ENCODE results near the gene NKX3-2.
A peak's percentile ranks its signal among the peaks of the same experiment; 100 is the strongest.

The NKX3-2 gene

DNA sequence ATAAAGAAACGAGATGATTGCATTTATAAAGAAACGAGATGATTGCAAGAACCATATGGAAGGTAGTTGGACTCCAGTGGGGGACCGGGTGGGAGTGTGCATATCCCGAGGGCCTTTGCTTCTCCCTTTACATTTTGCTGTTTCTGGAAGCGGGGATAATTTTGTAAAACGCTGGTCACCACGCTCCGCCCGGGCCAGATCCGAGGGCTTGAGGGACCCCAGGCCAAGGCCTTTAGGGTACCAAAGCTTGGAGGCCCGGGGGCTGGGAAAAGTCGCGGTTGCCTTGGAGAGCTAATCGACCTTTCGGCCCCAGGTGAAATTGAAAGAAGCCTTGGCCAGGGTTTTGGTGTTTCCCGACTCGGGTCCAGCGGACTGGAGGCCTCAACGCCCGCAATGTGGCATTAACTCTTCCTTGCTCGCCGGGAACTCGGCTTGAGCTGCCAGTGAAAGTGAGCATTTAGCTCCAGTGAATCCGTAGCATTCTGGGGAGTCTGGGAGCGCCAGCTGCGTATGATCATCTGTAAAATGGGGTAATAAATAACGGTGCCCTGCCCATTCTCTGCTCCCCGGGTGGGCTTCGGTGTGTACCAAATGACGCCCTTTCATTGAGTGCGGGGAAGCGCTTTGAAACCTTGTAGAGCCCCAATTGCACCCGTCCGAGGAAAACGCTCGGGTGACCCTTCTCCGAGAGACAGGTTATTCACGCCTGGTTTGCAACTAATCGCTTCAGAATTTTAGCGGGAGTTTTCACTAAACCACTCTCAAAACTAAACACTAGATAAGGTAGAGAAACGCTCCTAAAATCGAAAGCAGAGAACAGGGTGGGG, 4.5 kb downstream of the NKX3-2 start:
- Histone ChIP-seq H3K4me3 (ENCODE audit: low read length) (no peak overlapping the region), H2AFZ (ENCODE audit: low read length) (no peak overlapping the region), H3K4me1 (ENCODE audit: low read length) (no peaks in the 10 kb centered on the region), H3K27me3 (replicated peaks; ENCODE audit: insufficient read depth, low read length) (peaks cover 45% of the 10 kb centered on the region), H3F3A (ENCODE audit: insufficient read depth, low read length) (no peaks in the 10 kb centered on the region), H3K27ac (ENCODE audit: low read length) (no peak overlapping the region), H3K9me3 (replicated peaks; ENCODE audit: insufficient read depth, low read length) (no peaks in the 10 kb centered on the region), H4K20me1 (ENCODE audit: insufficient read depth, low read length) (no peaks in the 10 kb centered on the region), H3K79me2 (ENCODE audit: low read length) (no peaks in the 10 kb centered on the region), H3K36me3 (replicated peaks; ENCODE audit: insufficient read depth, low read length) (no peaks in the 10 kb centered on the region), H3K9me2 (replicated peaks; ENCODE audit: insufficient read depth, low read length) (no peaks in the 10 kb centered on the region), H3K4me2 (ENCODE audit: low read depth, low read length) (no peak overlapping the region), H3K9ac (ENCODE audit: low read length) (no peak overlapping the region)
- TF ChIP-seq EZH2phosphoT487 (IDR thresholded peaks at IDR 0.05; ENCODE audit: low read length) (no peak), EZH2 (optimal IDR thresholded peaks at IDR 0.05; ENCODE audit: low read depth, low read length) (no peak)
- TF ChIP-seq, protein P1, sequence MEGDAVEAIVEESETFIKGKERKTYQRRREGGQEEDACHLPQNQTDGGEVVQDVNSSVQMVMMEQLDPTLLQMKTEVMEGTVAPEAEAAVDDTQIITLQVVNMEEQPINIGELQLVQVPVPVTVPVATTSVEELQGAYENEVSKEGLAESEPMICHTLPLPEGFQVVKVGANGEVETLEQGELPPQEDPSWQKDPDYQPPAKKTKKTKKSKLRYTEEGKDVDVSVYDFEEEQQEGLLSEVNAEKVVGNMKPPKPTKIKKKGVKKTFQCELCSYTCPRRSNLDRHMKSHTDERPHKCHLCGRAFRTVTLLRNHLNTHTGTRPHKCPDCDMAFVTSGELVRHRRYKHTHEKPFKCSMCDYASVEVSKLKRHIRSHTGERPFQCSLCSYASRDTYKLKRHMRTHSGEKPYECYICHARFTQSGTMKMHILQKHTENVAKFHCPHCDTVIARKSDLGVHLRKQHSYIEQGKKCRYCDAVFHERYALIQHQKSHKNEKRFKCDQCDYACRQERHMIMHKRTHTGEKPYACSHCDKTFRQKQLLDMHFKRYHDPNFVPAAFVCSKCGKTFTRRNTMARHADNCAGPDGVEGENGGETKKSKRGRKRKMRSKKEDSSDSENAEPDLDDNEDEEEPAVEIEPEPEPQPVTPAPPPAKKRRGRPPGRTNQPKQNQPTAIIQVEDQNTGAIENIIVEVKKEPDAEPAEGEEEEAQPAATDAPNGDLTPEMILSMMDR (IDR thresholded peaks at IDR 0.05; ENCODE audit: low read length), result no peak
- peak; percentile 5 for DNase-seq

DNA sequence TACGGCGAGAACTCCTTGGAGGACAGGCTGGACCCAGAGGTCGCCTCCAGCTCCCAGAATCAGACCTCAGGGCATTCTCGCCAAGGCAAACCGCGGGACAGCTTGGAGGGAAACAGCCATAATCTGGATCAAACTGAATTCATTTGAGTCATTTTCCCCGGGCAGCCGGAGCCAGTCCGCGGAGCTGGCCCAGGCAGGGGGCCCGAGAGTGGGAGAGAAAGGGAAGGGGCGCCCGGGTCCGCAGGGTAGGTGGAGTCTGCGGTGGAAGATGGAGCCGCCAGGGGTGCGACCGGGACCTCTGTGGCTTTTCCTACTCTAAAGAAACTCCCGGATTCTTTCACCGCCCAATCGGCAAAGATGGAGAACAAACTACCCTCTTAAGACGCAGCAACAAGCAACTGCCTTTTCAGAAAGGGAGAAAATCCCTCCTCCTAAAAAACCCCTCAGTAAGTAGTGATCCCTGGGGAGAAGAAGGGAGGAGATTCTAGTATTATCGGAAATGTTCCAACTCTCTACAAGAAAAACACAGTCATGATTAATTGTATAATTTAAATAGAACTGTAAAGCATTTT, 5.2 kb downstream of the NKX3-2 start:
- Histone ChIP-seq H2AFZ (ENCODE audit: low read length) (no peak overlapping the region), H3K9me2 (replicated peaks; ENCODE audit: insufficient read depth, low read length) (no peaks in the 10 kb centered on the region), H3K27ac (ENCODE audit: low read length) (no peak overlapping the region), H3K9me3 (replicated peaks; ENCODE audit: insufficient read depth, low read length) (no peaks in the 10 kb centered on the region), H3F3A (ENCODE audit: insufficient read depth, low read length) (no peaks in the 10 kb centered on the region), H3K27me3 (replicated peaks; ENCODE audit: insufficient read depth, low read length) (peaks cover 52% of the 10 kb centered on the region), H3K4me2 (ENCODE audit: low read depth, low read length) (no peak overlapping the region), H3K9ac (ENCODE audit: low read length) (no peak overlapping the region), H4K20me1 (ENCODE audit: insufficient read depth, low read length) (no peaks in the 10 kb centered on the region), H3K36me3 (replicated peaks; ENCODE audit: insufficient read depth, low read length) (no peaks in the 10 kb centered on the region), H3K4me3 (ENCODE audit: low read length) (no peak overlapping the region), H3K79me2 (ENCODE audit: low read length) (no peaks in the 10 kb centered on the region), H3K4me1 (ENCODE audit: low read length) (no peaks in the 10 kb centered on the region)
- TF ChIP-seq EZH2phosphoT487 (IDR thresholded peaks at IDR 0.05; ENCODE audit: low read length), result no peak
- no peak for TF ChIP-seq EZH2 (optimal IDR thresholded peaks at IDR 0.05; ENCODE audit: low read depth, low read length)
- TF ChIP-seq, protein P1 (IDR thresholded peaks at IDR 0.05; ENCODE audit: low read length), result no peak
- no peak for DNase-seq

- Histone ChIP-seq H3K9me3 (replicated peaks; ENCODE audit: insufficient read depth, low read length) (no peaks in the 10 kb centered on the region), H3K79me2 (ENCODE audit: low read length) (no peaks in the 10 kb centered on the region), H3K36me3 (replicated peaks; ENCODE audit: insufficient read depth, low read length) (no peaks in the 10 kb centered on the region), H3K4me3 (ENCODE audit: low read length) (no peak overlapping the region), H3K4me2 (ENCODE audit: low read depth, low read length) (no peak overlapping the region), H2AFZ (ENCODE audit: low read length) (no peak overlapping the region), H3K4me1 (ENCODE audit: low read length) (no peaks in the 10 kb centered on the region), H3K27me3 (replicated peaks; ENCODE audit: insufficient read depth, low read length) (peaks cover 58% of the 10 kb centered on the region), H4K20me1 (ENCODE audit: insufficient read depth, low read length) (no peaks in the 10 kb centered on the region), H3K9ac (ENCODE audit: low read length) (no peak overlapping the region), H3F3A (ENCODE audit: insufficient read depth, low read length) (no peaks in the 10 kb centered on the region), H3K27ac (ENCODE audit: low read length) (no peak overlapping the region), H3K9me2 (replicated peaks; ENCODE audit: insufficient read depth, low read length) (no peaks in the 10 kb centered on the region)
- TF ChIP-seq EZH2phosphoT487 (IDR thresholded peaks at IDR 0.05; ENCODE audit: low read length) (no peak), EZH2 (optimal IDR thresholded peaks at IDR 0.05; ENCODE audit: low read depth, low read length) (no peak)
- TF ChIP-seq, protein P1 (IDR thresholded peaks at IDR 0.05; ENCODE audit: low read length), result no peak
- DNase-seq, result no peak
These were observed 5.8 kb downstream of the NKX3-2 start for GRCh38 chr4:13538427-13538973.

Data from MM.1S (cell line).